ENCODE data around the gene MAD1L1. TPM values are rescaled to one million over a fixed set of nuclear protein-coding genes. Genes with fewer than 3 reads are reported as not detected.

MAD1L1 gene
- total and polyA plus RNA-seq, 2 of the 13 experiments (the other 11 are each of a cell fraction or from before 2014, with no cell fraction given), result 17.4 to 64.7 TPM

DNA sequence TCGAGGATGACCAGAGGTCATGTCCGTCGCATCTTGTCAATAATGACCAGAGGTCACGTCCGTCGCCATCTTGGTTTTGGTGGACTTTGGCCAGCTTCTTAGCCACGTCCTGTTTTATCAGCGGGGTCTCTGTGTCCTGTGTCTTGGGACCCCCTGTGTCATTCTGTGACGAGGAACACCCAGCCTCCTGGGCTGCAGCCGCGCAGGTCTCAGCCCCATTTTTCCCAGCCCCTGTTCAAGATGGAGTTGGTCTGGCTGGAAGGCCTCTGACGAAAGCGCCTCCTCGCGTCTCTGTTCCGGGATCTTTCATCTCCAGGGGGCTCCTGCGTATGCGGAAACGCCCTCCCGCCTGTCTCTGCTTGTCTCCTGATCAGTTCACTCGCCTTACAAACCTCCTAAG lies 428.4 kb downstream of the MAD1L1 start (continued):
- TF ChIP-seq, protein P1, sequence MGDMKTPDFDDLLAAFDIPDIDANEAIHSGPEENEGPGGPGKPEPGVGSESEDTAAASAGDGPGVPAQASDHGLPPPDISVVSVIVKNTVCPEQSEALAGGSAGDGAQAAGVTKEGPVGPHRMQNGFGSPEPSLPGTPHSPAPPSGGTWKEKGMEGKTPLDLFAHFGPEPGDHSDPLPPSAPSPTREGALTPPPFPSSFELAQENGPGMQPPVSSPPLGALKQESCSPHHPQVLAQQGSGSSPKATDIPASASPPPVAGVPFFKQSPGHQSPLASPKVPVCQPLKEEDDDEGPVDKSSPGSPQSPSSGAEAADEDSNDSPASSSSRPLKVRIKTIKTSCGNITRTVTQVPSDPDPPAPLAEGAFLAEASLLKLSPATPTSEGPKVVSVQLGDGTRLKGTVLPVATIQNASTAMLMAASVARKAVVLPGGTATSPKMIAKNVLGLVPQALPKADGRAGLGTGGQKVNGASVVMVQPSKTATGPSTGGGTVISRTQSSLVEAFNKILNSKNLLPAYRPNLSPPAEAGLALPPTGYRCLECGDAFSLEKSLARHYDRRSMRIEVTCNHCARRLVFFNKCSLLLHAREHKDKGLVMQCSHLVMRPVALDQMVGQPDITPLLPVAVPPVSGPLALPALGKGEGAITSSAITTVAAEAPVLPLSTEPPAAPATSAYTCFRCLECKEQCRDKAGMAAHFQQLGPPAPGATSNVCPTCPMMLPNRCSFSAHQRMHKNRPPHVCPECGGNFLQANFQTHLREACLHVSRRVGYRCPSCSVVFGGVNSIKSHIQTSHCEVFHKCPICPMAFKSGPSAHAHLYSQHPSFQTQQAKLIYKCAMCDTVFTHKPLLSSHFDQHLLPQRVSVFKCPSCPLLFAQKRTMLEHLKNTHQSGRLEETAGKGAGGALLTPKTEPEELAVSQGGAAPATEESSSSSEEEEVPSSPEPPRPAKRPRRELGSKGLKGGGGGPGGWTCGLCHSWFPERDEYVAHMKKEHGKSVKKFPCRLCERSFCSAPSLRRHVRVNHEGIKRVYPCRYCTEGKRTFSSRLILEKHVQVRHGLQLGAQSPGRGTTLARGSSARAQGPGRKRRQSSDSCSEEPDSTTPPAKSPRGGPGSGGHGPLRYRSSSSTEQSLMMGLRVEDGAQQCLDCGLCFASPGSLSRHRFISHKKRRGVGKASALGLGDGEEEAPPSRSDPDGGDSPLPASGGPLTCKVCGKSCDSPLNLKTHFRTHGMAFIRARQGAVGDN (CRISPR knock-in tag; IDR thresholded peaks at IDR 0.05), result peak; percentile 79
- TF ChIP-seq ZNF33A (CRISPR knock-in tag; IDR thresholded peaks at IDR 0.05; ENCODE audit: borderline replicate concordance), result no peak
- no peak for TF ChIP-seq GATA4 (IDR thresholded peaks at IDR 0.05; ENCODE audit: borderline replicate concordance, low read depth)
- TF ChIP-seq, protein P2, sequence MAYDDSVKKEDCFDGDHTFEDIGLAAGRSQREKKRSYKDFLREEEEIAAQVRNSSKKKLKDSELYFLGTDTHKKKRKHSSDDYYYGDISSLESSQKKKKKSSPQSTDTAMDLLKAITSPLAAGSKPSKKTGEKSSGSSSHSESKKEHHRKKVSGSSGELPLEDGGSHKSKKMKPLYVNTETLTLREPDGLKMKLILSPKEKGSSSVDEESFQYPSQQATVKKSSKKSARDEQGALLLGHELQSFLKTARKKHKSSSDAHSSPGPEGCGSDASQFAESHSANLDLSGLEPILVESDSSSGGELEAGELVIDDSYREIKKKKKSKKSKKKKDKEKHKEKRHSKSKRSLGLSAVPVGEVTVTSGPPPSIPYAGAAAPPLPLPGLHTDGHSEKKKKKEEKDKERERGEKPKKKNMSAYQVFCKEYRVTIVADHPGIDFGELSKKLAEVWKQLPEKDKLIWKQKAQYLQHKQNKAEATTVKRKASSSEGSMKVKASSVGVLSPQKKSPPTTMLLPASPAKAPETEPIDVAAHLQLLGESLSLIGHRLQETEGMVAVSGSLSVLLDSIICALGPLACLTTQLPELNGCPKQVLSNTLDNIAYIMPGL (CRISPR knock-in tag; IDR thresholded peaks at IDR 0.05; ENCODE audit: borderline replicate concordance in 1 of 2, low read depth in 1 of 2), result no peak
- TF ChIP-seq HNF4G (IDR thresholded peaks at IDR 0.05; ENCODE audit: borderline replicate concordance, low read depth, low read length), result 0 out of 2 replicates have a peak, but pooled peaks have one; percentile 10
- no peak for TF ChIP-seq HNF4G (CRISPR knock-in tag; IDR thresholded peaks at IDR 0.05; ENCODE audit: borderline replicate concordance, low read depth)
- peak; percentile 63 for TF ChIP-seq YY1 (IDR thresholded peaks at IDR 0.05; ENCODE audit: insufficient read depth, insufficient replicate concordance, low read depth, low read length)
- TF ChIP-seq AGO2 (optimal IDR thresholded peaks at IDR 0.05; ENCODE audit: low read depth, low read length), result no peak

All from HepG2 (cell line).